ENCODE results near the gene RUNX3.

DNA sequence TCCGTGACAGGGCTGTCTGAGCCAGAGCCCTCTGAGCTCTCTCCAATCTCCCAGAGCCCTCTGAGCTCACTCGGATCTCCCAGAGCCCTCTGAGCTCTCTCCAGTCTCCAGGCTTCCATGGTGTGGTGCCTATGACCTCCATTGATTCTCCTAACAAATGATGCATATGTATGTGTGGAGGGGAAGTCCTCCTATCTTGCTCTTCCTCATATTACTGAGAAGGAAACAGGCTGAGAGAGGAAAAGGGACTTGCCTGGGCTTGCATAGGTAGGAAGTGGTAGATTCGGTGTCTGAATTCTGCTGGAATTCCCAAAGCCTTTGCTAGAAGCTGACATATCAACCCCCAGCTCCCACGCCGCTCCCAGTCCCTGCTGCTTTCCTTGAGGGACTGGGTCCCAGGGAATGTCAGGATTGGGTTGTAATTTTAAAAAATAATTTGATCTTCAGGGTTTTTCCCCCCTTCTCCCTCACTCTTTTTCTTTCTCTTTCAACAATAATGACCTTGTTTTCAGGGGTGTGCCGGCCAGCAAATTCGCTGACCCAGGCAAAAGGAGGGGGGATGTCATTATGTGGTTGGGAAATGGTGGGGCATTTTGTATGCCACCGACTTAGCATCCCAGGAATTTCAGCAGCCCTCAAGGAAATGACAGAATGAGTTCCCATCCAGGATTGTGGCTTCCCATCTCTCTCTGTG lies 42.3 kb upstream of the RUNX3 start:
- TF ChIP-seq YY1 (IDR thresholded peaks at IDR 0.05; ENCODE audit: extremely low read depth, insufficient replicate concordance, low read depth, low read length) (no peak), CTCF (IDR thresholded peaks at IDR 0.05 in 2 of 3, conservative IDR thresholded peaks at IDR 0.05 in 1 of 3; ENCODE audit: borderline replicate concordance in 1 of 3, insufficient read depth in 1 of 3, low read depth in 2 of 3, low read length in 2 of 3) (no peak), POLR2A (IDR thresholded peaks at IDR 0.05; ENCODE audit: borderline replicate concordance, extremely low read depth, insufficient read depth, insufficient read length) (no peak), EGR1 (IDR thresholded peaks at IDR 0.05; ENCODE audit: low read depth) (no peak), ZNF274 (IDR thresholded peaks at IDR 0.05; ENCODE audit: low read depth, low read length) (no peak), JUND (IDR thresholded peaks at IDR 0.05) (no peak), EZH2 (IDR thresholded peaks at IDR 0.05) (no peak), POLR2AphosphoS5 (IDR thresholded peaks at IDR 0.05; ENCODE audit: low read depth, low read length) (no peak), EZH2phosphoT487 (IDR thresholded peaks at IDR 0.05; ENCODE audit: borderline replicate concordance) (no peak)
- TF ChIP-seq, protein P1, sequence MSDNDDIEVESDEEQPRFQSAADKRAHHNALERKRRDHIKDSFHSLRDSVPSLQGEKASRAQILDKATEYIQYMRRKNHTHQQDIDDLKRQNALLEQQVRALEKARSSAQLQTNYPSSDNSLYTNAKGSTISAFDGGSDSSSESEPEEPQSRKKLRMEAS (IDR thresholded peaks at IDR 0.05), result no peak
